GM11168 (cell line): ENCODE measurements around the gene LCE7A.

Experiments
- in situ Hi-C: fragments of 300-500 bp; cut with MboI; formaldehyde crosslinking; loops from one replicate; pipeline ENCODE4 v1.12.0; 2022; ENCODE audit warnings: low sequenced_read_pairs; ENCODE audit not compliant: unreplicated experiment

Gene LCE7A

GRCh38 chr1:152879559-152880198 is 19.9 kb downstream of the LCE7A start:
- in situ Hi-C loops, result no loop called here

DNA sequence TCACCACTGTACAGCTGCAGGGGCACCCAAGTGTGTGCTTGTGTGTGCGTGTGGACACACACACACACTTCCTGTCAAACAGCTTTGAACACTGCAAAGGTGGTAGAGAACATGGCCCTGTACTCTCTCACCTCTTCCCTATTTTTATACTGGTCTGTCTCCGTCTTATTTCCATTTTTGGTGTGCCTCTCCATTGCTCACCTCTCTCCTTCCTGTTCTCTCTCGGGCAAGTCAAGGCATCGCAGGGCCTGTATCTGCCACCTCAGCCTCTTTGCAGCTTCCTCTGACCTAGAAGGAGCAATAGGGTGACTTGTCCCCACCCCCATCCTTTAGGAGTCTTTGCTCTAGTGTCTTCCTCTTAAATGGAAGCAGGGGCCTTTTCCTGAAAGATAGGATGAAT is 20.5 kb downstream of the LCE7A start:
- in situ Hi-C loops, result no loop called here

- in situ Hi-C loops, result no loop called here
These were observed 21.1 kb downstream of the LCE7A start for GRCh38 chr1:152880907-152881306.

- in situ Hi-C loops, result no loop called here
These were observed 24.3 kb downstream of the LCE7A start for GRCh38 chr1:152884085-152884484.

DNA sequence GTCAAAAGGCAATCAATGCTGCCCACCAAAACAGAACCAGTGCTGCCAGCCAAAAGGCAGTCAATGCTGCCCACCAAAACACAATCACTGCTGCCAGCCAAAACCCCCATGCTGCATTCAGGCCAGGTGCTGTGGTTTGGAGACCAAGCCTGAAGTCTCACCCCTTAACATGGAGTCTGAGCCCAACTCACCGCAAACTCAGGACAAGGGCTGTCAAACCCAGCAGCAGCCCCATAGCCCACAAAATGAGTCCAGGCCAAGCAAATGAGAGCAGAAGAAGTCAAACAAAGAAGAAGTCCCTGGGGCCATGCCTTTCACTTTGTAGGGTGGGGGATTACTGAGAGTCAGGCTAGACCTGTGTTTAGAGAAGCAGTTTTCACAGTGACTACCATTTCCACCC is 24.7 kb downstream of the LCE7A start:
- in situ Hi-C loops, result no loop called here

GRCh38 chr1:152884966-152885624 is 25.3 kb downstream of the LCE7A start:
- in situ Hi-C loops, result no loop called here

DNA sequence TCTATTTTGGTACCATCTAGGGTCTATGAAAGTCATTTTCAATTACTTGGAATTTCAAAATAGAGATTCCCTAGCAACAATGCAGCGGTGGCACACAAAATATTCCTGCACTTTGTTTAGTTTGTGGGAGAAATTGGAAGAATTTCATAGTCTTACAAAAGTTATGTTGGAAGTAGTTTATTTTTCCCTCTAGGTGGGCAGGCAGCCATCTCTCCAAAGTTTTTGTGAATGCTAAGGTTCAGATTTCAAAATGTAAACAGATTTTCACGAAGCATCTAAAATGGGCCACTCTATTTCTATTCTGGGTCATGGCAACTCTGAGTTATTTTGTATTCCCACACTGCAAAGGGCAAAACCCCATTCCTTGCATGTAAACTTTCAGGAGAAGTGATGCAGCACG is 26.3 kb downstream of the LCE7A start:
- in situ Hi-C loops, result no loop called here

GRCh38 chr1:152886758-152887409 is 27.1 kb downstream of the LCE7A start:
- in situ Hi-C loops, result no loop called here

DNA sequence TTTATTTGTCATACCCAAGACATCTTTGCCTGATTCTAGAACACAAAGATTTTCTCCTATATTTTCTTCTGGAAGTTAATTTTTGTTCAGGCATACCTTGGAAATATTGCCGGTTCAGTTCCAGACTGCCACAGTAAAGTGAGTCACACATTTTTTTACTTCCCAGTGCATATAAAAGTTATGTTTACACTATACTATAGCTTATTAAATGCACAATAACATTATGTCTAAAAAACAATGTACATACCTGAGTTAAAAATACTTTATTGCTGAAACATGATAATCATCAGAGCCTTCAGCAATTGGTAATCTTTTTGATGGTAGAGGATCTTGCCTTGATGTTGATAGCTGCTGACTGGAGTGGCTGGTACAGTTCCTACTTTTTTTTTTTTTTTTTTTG is 28.3 kb downstream of the LCE7A start:
- in situ Hi-C loops, result no loop called here

- in situ Hi-C loops, result no loop called here
These were observed 39.2 kb downstream of the LCE7A start for GRCh38 chr1:152899027-152899426.

GRCh38 chr1:152899883-152900282 is 40.1 kb downstream of the LCE7A start:
- in situ Hi-C loops, result no loop called here

DNA sequence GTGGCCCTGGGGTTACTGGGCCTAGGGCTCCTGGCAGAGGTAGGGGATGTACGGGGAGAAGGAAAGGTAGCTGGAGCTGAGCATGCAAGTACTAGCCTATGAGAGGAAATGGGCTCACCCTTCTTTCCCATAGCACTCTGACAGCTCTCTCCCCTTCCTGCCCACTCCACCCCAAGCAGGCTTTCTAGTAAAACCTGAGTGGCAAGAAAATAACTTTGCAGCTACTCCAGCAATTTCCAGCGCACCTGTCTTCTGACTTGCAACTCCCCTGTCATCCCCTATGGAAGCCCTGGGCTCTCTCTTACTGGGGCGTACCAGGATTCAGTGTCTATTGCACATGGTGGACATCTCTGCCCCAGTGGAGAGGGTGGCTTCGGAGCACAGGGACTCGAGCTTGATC is 41.8 kb downstream of the LCE7A start:
- in situ Hi-C loops, result no loop called here

GRCh38 chr1:152902636-152903035 is 42.8 kb downstream of the LCE7A start:
- in situ Hi-C loops, result no loop called here

DNA sequence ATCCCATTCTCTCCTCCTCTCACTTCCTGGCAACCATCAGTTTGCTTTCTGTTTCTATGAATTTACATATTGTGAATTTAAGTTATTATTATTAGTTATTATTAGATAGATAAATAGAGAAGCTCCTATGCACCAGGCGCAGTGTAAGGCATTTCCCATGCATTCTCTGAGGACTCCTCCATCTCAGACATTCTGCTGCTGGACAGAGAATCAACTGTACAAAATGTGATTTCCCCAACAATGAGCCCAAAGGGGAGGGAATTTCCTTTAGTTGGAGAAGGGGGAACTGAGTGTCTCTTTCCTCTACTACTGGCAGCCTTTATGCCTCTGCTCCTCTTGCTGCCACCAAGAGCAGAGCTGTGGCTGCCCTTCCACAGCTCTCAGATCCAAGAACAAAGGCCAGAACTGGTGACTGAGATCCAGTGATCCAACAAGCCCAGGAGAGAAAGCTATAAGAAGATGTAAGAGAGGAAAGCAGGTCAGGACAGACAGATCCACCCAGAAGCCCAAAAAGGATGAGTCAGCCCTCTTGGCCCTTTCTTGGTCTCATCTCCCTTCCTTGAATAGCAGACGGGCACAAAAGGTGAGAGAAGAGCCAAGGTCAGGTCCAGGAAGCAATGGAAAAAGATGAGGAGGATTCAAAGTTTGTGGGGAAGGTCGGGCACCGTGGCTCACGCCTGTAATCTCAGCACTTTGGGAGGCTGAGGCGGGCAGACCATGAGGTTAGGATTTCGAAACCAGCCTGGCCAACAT is 45.1 kb downstream of the LCE7A start:
- in situ Hi-C loops, result no loop called here

GRCh38 chr1:152906023-152906565 is 46.3 kb downstream of the LCE7A start:
- in situ Hi-C loops, result no loop called here

- in situ Hi-C loops, result no loop called here
These were observed 48.1 kb downstream of the LCE7A start, which contains the start of gene IVL for GRCh38 chr1:152907686-152908601. Gene IVL (plus strand): TSS chr1:152908546. CDS start chr1:152909798, 1,252 bp downstream.

GRCh38 chr1:152909206-152909605 is 49.4 kb downstream of the LCE7A start:
- in situ Hi-C loops, result no loop called here
